ENCODE measurements around the gene PDCD2L.

PDCD2L gene

GRCh38 chr19:34471906-34472700 is 67.9 kb downstream of the PDCD2L start:
- H3K27me3 ChIP-seq (ENCODE audit: low read length): no peaks in the 10 kb centered on the region
- H3K4me3 ChIP-seq (ENCODE audit: insufficient read depth, low read length, poor library complexity, severe bottlenecking): no peak overlapping the region
- no peak overlapping the region for H2AFZ ChIP-seq (ENCODE audit: low read depth, low read length, severe bottlenecking)
- H3K9ac ChIP-seq (ENCODE audit: low read length): no peak overlapping the region
- H3K27ac ChIP-seq (ENCODE audit: low read depth, low read length): no peak overlapping the region
- no peak overlapping the region for H3K4me2 ChIP-seq (ENCODE audit: low read depth, low read length, poor library complexity, severe bottlenecking)
- H4K20me1 ChIP-seq (ENCODE audit: low read depth, low read length): no peaks in the 10 kb centered on the region
- peaks cover 12% of the 10 kb centered on the region; the same call in 1 of the 2 replicates for H3F3A ChIP-seq (ENCODE audit: insufficient read depth)
- no peaks in the 10 kb centered on the region for H3K9me2 ChIP-seq (replicated peaks; ENCODE audit: insufficient read depth, low read length)
- no peaks in the 10 kb centered on the region for H3K9me3 ChIP-seq (ENCODE audit: insufficient read depth, low read length)
- H3K36me3 ChIP-seq (ENCODE audit: low read length): peaks cover 18% of the 10 kb centered on the region; the same call in 1 of the 2 replicates
- TF ChIP-seq CTCF (IDR thresholded peaks at IDR 0.05; ENCODE audit: insufficient read depth, low read length, poor library complexity, severe bottlenecking) (no peak), EZH2phosphoT487 (conservative IDR thresholded peaks at IDR 0.05; ENCODE audit: low read length) (no peak)
- no peaks in the 10 kb centered on the region for H3K79me2 ChIP-seq (ENCODE audit: insufficient read depth, low read length)

GRCh38 chr19:34474233-34474989 is 70.2 kb downstream of the PDCD2L start:
- no peaks in the 10 kb centered on the region for H4K20me1 ChIP-seq (ENCODE audit: low read depth, low read length)
- H3K9me2 ChIP-seq (replicated peaks; ENCODE audit: insufficient read depth, low read length): no peaks in the 10 kb centered on the region
- H3K9me3 ChIP-seq (ENCODE audit: insufficient read depth, low read length): no peaks in the 10 kb centered on the region
- H2AFZ ChIP-seq (ENCODE audit: low read depth, low read length, severe bottlenecking): no peak overlapping the region
- no peaks in the 10 kb centered on the region for H3K27me3 ChIP-seq (ENCODE audit: low read length)
- H3K9ac ChIP-seq (ENCODE audit: low read length): no peak overlapping the region
- TF ChIP-seq CTCF (IDR thresholded peaks at IDR 0.05; ENCODE audit: insufficient read depth, low read length, poor library complexity, severe bottlenecking): no peak
- no peak for TF ChIP-seq EZH2phosphoT487 (conservative IDR thresholded peaks at IDR 0.05; ENCODE audit: low read length)
- H3K27ac ChIP-seq (ENCODE audit: low read depth, low read length): no peak overlapping the region
- peaks cover 12% of the 10 kb centered on the region; the same call in 1 of the 2 replicates for H3F3A ChIP-seq (ENCODE audit: insufficient read depth)
- 0 out of 2 replicates have a peak, but pooled peaks cover 4% of the 10 kb centered on the region for H3K36me3 ChIP-seq (ENCODE audit: low read length)
- H3K79me2 ChIP-seq (ENCODE audit: insufficient read depth, low read length): no peaks in the 10 kb centered on the region
- no peak overlapping the region for H3K4me3 ChIP-seq (ENCODE audit: insufficient read depth, low read length, poor library complexity, severe bottlenecking)
- H3K4me2 ChIP-seq (ENCODE audit: low read depth, low read length, poor library complexity, severe bottlenecking): no peak overlapping the region

GRCh38 chr19:34475026-34475974 is 71.1 kb downstream of the PDCD2L start:
- Histone ChIP-seq H3K27me3 (ENCODE audit: low read length) (no peaks in the 10 kb centered on the region), H3K4me2 (ENCODE audit: low read depth, low read length, poor library complexity, severe bottlenecking) (no peak overlapping the region), H3K36me3 (ENCODE audit: low read length) (0 out of 2 replicates have a peak, but pooled peaks cover 4% of the 10 kb centered on the region), H3K9me2 (replicated peaks; ENCODE audit: insufficient read depth, low read length) (no peaks in the 10 kb centered on the region), H3F3A (ENCODE audit: insufficient read depth) (peaks cover 12% of the 10 kb centered on the region; the same call in 1 of the 2 replicates), H3K27ac (ENCODE audit: low read depth, low read length) (no peak overlapping the region), H2AFZ (ENCODE audit: low read depth, low read length, severe bottlenecking) (no peak overlapping the region), H4K20me1 (ENCODE audit: low read depth, low read length) (no peaks in the 10 kb centered on the region), H3K4me3 (ENCODE audit: insufficient read depth, low read length, poor library complexity, severe bottlenecking) (no peak overlapping the region), H3K9ac (ENCODE audit: low read length) (no peak overlapping the region), H3K79me2 (ENCODE audit: insufficient read depth, low read length) (no peaks in the 10 kb centered on the region), H3K9me3 (ENCODE audit: insufficient read depth, low read length) (no peaks in the 10 kb centered on the region)
- no peak for TF ChIP-seq CTCF (IDR thresholded peaks at IDR 0.05; ENCODE audit: insufficient read depth, low read length, poor library complexity, severe bottlenecking)
- no peak for TF ChIP-seq EZH2phosphoT487 (conservative IDR thresholded peaks at IDR 0.05; ENCODE audit: low read length)
